OCI-LY7 (cell line): ENCODE data around the gene SCAMP5. TPM values are rescaled to one million over a fixed set of nuclear protein-coding genes. Genes with fewer than 3 reads are reported as not detected.

ENCODE experiments used
- BruUV-seq: library from RNA; stranded (reverse); fragments of 400-500 nt; replicated peaks from 2 replicates; lab custom pipeline; 2021; lab: Mats Ljungman, UMichigan
- CTCF ChIA-PET: fragments of 300-600 bp; sonication (Branson Sonifier 250); formaldehyde crosslinking; loops from one replicate; lab custom pipeline; 2022; ENCODE audit warnings: antibody characterized with exemption; ENCODE audit not compliant: unreplicated experiment; lab: Charles Lee
- POLR2A ChIA-PET: fragments of 300-600 bp; sonication (Branson Sonifier 250); formaldehyde crosslinking; loops from one replicate; lab custom pipeline; 2022; ENCODE audit warnings: antibody characterized with exemption; lab: Charles Lee
- DNase-seq: peaks from one replicate; pipeline ENCODE4 v3.0.0-alpha.2; 2015; ENCODE audit warnings: low spot score
- H2AFZ ChIP-seq: fragments of 200-600 bp; sonication (generic), shearing (Covaris generic); 2 replicates; pipeline ENCODE4 v1.6.1; 2014; ENCODE audit warnings: mild to moderate bottlenecking, antibody characterized with exemption, low read length, moderate library complexity
- H3K27ac ChIP-seq: fragments of 200-600 bp; sonication (generic); 2 replicates; pipeline ENCODE4 v1.5.1; 2014; ENCODE audit warnings: mixed run types, low read depth, mild to moderate bottlenecking, moderate library complexity, low read length, inconsistent platforms; ENCODE audit not compliant: poor library complexity, severe bottlenecking
- H3K36me3 ChIP-seq: fragments of 200-600 bp; sonication (generic); 2 replicates; pipeline ENCODE4 v1.6.1; 2014; ENCODE audit warnings: mild to moderate bottlenecking, antibody characterized with exemption, low read length, moderate library complexity, mixed read lengths; ENCODE audit not compliant: insufficient read depth
- H3K4me1 ChIP-seq: fragments of 200-600 bp; sonication (generic); 2 replicates; pipeline ENCODE4 v1.5.1; 2014; ENCODE audit warnings: mild to moderate bottlenecking, low read length; ENCODE audit not compliant: insufficient read depth, poor library complexity, severe bottlenecking
- H3K4me2 ChIP-seq: fragments of 200-600 bp; sonication (generic); 2 replicates; pipeline ENCODE4 v1.6.1; 2014; ENCODE audit warnings: mild to moderate bottlenecking, low read length
- H3K4me3 ChIP-seq: fragments of 200-600 bp; sonication (generic); 2 replicates; pipeline ENCODE4 v1.5.1; 2014; ENCODE audit warnings: mild to moderate bottlenecking, low read depth, low read length; ENCODE audit not compliant: poor library complexity, severe bottlenecking
- H3K79me2 ChIP-seq: fragments of 200-600 bp; sonication (generic); 2 replicates; pipeline ENCODE4 v1.6.1; 2016; ENCODE audit warnings: low read depth, mild to moderate bottlenecking, low read length, moderate library complexity, mixed read lengths; ENCODE audit not compliant: insufficient read depth
- H3K9me2 ChIP-seq: fragments of 200-600 bp; sonication (generic); 2 replicates; pipeline ENCODE4 v1.6.1; 2016; ENCODE audit warnings: mild to moderate bottlenecking, low read length, mixed read lengths; ENCODE audit not compliant: insufficient read depth
- H3K9me3 ChIP-seq: fragments of 200-600 bp; sonication (generic); 2 replicates; pipeline ENCODE4 v1.6.1; 2014; ENCODE audit warnings: mild to moderate bottlenecking, mixed run types, low read length, mixed read lengths
- H4K20me1 ChIP-seq: fragments of 200-600 bp; sonication (generic); 2 replicates; pipeline ENCODE4 v1.6.1; 2014; ENCODE audit warnings: mild to moderate bottlenecking, antibody characterized with exemption, low read length, moderate library complexity, mixed read lengths; ENCODE audit not compliant: insufficient read depth
- CTCF ChIP-seq: fragments of 200-600 bp; sonication (generic); conservative IDR thresholded peaks from 2 replicates; pipeline ENCODE4 v1.5.1; 2014; ENCODE audit warnings: mild to moderate bottlenecking, antibody characterized with exemption, low read length, moderate library complexity, mixed read lengths
- EZH2phosphoT487 ChIP-seq: fragments of 200-600 bp; sonication (generic); IDR thresholded peaks from 2 replicates; pipeline ENCODE4 v1.6.1; 2018; ENCODE audit warnings: low read depth, borderline replicate concordance, mild to moderate bottlenecking, mixed run types, antibody characterized with exemption, low read length, moderate library complexity, mixed read lengths
- intact Hi-C: fragments of 100-400 bp; cut with micrococcal nuclease; formaldehyde crosslinking; loops from one replicate; pipeline ENCODE4 v1.10.0; 2022; ENCODE audit not compliant: unreplicated experiment
- total RNA-seq, 2 experiments: library from RNA; depleted of rRNA in 1 of 2; stranded (reverse); fragments of >200 nt in 1 of 2; shearing (Covaris generic) in 1 of 2; gene quantifications; 2 replicates each; pipeline ENCODE4 v1.2.3, GENCODE V29; 2014 to 2022

The SCAMP5 gene
- total RNA-seq, 2 experiments from 2014 or later = 29.4 to 43.7 TPM

GRCh38 chr15:75067123-75067830 lies 71.9 kb downstream of the SCAMP5 start:
- no peaks in the 10 kb centered on the region for H3K36me3 ChIP-seq
- no peaks in the 10 kb centered on the region for H3K9me3 ChIP-seq
- no peaks in the 10 kb centered on the region for H3K79me2 ChIP-seq
- no peaks in the 10 kb centered on the region for H4K20me1 ChIP-seq
- no peak for DNase-seq
- intact Hi-C loops = no loop called here
- H3K4me2 ChIP-seq = no peak overlapping the region
- H2AFZ ChIP-seq = no peak overlapping the region
- TF ChIP-seq CTCF (no peak), EZH2phosphoT487 (no peak)
- BruUV-seq = no TSS peak
- no peak overlapping the region for H3K27ac ChIP-seq
- peaks cover 28% of the 10 kb centered on the region for H3K4me1 ChIP-seq
- ChIA-PET CTCF (interaction anchor here (1.0 kb wide), 1 partner anchor 24 kb away, joined by 3 read pairs; no protein-coding TSS in a partner anchor), POLR2A (interaction anchor here (0.7 to 1.8 kb wide), 4 partner anchors 16 to 47 kb away, joined by 3 to 5 read pairs (median 4); no protein-coding TSS in a partner anchor)
- H3K4me3 ChIP-seq = no peak overlapping the region
- H3K9me2 ChIP-seq = no peaks in the 10 kb centered on the region

- Histone ChIP-seq H3K4me3 (no peak overlapping the region), H3K36me3 (no peaks in the 10 kb centered on the region), H3K79me2 (no peaks in the 10 kb centered on the region), H2AFZ (no peak overlapping the region), H3K9me2 (no peaks in the 10 kb centered on the region), H3K27ac (no peak overlapping the region), H4K20me1 (no peaks in the 10 kb centered on the region), H3K9me3 (no peaks in the 10 kb centered on the region), H3K4me1 (peaks cover 28% of the 10 kb centered on the region), H3K4me2 (no peak overlapping the region)
- no peak for DNase-seq
- intact Hi-C loops = no loop called here
- BruUV-seq = no TSS peak
- CTCF ChIA-PET = no interaction called here
- TF ChIP-seq CTCF (no peak), EZH2phosphoT487 (no peak)
- POLR2A ChIA-PET = no interaction called here
Observed at GRCh38 chr15:75068748-75069147, 73.4 kb downstream of the SCAMP5 start.

GRCh38 chr15:75069301-75069925 lies 74.0 kb downstream of the SCAMP5 start:
- H3K36me3 ChIP-seq = no peaks in the 10 kb centered on the region
- intact Hi-C loops = no loop called here
- H3K27ac ChIP-seq = peak overlapping the region; percentile 49
- no peak overlapping the region for H3K4me3 ChIP-seq
- ChIA-PET POLR2A (no interaction called here), CTCF (no interaction called here)
- H4K20me1 ChIP-seq = no peaks in the 10 kb centered on the region
- H2AFZ ChIP-seq = no peak overlapping the region
- peak; percentile 69 for DNase-seq
- no peaks in the 10 kb centered on the region for H3K79me2 ChIP-seq
- H3K9me2 ChIP-seq = no peaks in the 10 kb centered on the region
- no peaks in the 10 kb centered on the region for H3K9me3 ChIP-seq
- H3K4me2 ChIP-seq = peak overlapping the region; percentile 38
- TF ChIP-seq CTCF (no peak), EZH2phosphoT487 (no peak)
- peaks cover 28% of the 10 kb centered on the region for H3K4me1 ChIP-seq
- no TSS peak for BruUV-seq
